Activated CD8-positive, alpha-beta memory T cell treated with anti-CD3 and anti-CD28 coated beads, Interleukin-2, amount 50 U/mL, for 24 hours (primary cell): ENCODE data around the gene JAKMIP2.
"Not testable (repeated sequence)": the region's sequence is repeated elsewhere in the genome, so short reads cannot be mapped to it uniquely, and the experiment has no call there.

Experiments used
- DNase-seq: peaks from one replicate; pipeline ENCODE4 v3.0.0-alpha.2; 2020; ENCODE audit errors: extremely low read depth

JAKMIP2 gene

GRCh38 chr5:147746986-147747385, 35.5 kb downstream of the JAKMIP2 start:
- DNase-seq = no peak

GRCh38 chr5:147743678-147744374, 38.7 kb downstream of the JAKMIP2 start:
- no peak for DNase-seq

- DNase-seq = no peak
Observed at GRCh38 chr5:147743012-147743411, 39.5 kb downstream of the JAKMIP2 start.

GRCh38 chr5:147742151-147742550, 40.4 kb downstream of the JAKMIP2 start:
- no peak for DNase-seq

GRCh38 chr5:147740864-147741263, 41.7 kb downstream of the JAKMIP2 start:
- DNase-seq = no peak

GRCh38 chr5:147737921-147738320, 44.6 kb downstream of the JAKMIP2 start:
- no peak for DNase-seq

GRCh38 chr5:147735621-147736125, 46.9 kb downstream of the JAKMIP2 start:
- DNase-seq = no peak

GRCh38 chr5:147734894-147735293, 47.6 kb downstream of the JAKMIP2 start:
- no peak for DNase-seq

GRCh38 chr5:147733075-147733474, 49.5 kb downstream of the JAKMIP2 start:
- DNase-seq = no peak

GRCh38 chr5:147732291-147732883, 50.1 kb downstream of the JAKMIP2 start:
- DNase-seq = no peak

GRCh38 chr5:147731431-147732290, 50.9 kb downstream of the JAKMIP2 start:
- no peak for DNase-seq

- DNase-seq = no peak
Observed at GRCh38 chr5:147727200-147727599, 55.3 kb downstream of the JAKMIP2 start.

GRCh38 chr5:147721191-147721960, 61.2 kb downstream of the JAKMIP2 start:
- not testable (repeated sequence) for DNase-seq

- no peak for DNase-seq
Observed at GRCh38 chr5:147713550-147714295, 68.8 kb downstream of the JAKMIP2 start.

GRCh38 chr5:147712598-147712997, 69.9 kb downstream of the JAKMIP2 start:
- DNase-seq = no peak

- no peak for DNase-seq
Observed at GRCh38 chr5:147712019-147712418, 70.5 kb downstream of the JAKMIP2 start.

- DNase-seq = no peak
Observed at GRCh38 chr5:147711019-147711418, 71.5 kb downstream of the JAKMIP2 start.

GRCh38 chr5:147708708-147709107, 73.8 kb downstream of the JAKMIP2 start:
- no peak for DNase-seq

GRCh38 chr5:147704544-147704943, 78.0 kb downstream of the JAKMIP2 start:
- DNase-seq = no peak

- no peak for DNase-seq
Observed at GRCh38 chr5:147701468-147701867, 81.1 kb downstream of the JAKMIP2 start.

- no peak for DNase-seq
Observed at GRCh38 chr5:147699496-147700088, 82.9 kb downstream of the JAKMIP2 start.
